ENCODE results near the gene SFXN5.

GRCh38 chr2:72994282-72994990 lies 77.1 kb downstream of the SFXN5 start:
- TF ChIP-seq CTCF (optimal IDR thresholded peaks at IDR 0.05 in 1 of 3, IDR thresholded peaks at IDR 0.05 in 1 of 3, conservative IDR thresholded peaks at IDR 0.05 in 1 of 3; ENCODE audit: extremely low read depth in 1 of 3, insufficient read depth in 2 of 3, low read length in 3 of 3) (no peak), EZH2 (IDR thresholded peaks at IDR 0.05; ENCODE audit: low read length) (no peak)
